IMR-90 (cell line): ENCODE data around the gene SLC12A8. TPM values are rescaled to one million over a fixed set of nuclear protein-coding genes. Genes with fewer than 3 reads are reported as not detected.

Experiments
- ATAC-seq: fragments of 200-7000 bp; cut with Tn5 transposase; 2 replicates; pipeline ENCODE4 v1.9.1; 2020; ENCODE audit warnings: low read depth, mild to moderate bottlenecking, moderate library complexity
- BruUV-seq: library from RNA; stranded (reverse); fragments of 400-500 nt; replicated peaks from 2 replicates; lab custom pipeline; 2021; lab: Mats Ljungman, UMichigan
- CTCF ChIA-PET: fragments of 300-600 bp; formaldehyde crosslinking; extraction: SDS; loops from one replicate; lab custom pipeline; 2021; ENCODE audit warnings: antibody characterized with exemption; lab: Yijun Ruan, JAX
- POLR2A ChIA-PET: fragments of 300-600 bp; sonication (Branson Sonifier 250); formaldehyde crosslinking; loops from one replicate; lab custom pipeline; 2022; ENCODE audit warnings: antibody characterized with exemption; ENCODE audit not compliant: unreplicated experiment; lab: Charles Lee
- DNase-seq: peaks from one replicate; pipeline ENCODE4 v3.0.0; 2013
- H2AFZ ChIP-seq: replicated peaks from 2 replicates; pipeline ENCODE3; 2013; ENCODE audit warnings: low read length, mild to moderate bottlenecking; ENCODE audit not compliant: poor library complexity
- H2AK5ac ChIP-seq: 2 replicates; pipeline ENCODE4 v1.6.1; 2013; ENCODE audit warnings: low read depth, low read length, inconsistent platforms
- H2AK9ac ChIP-seq: replicated peaks from 2 replicates; pipeline ENCODE3; 2013; ENCODE audit warnings: mild to moderate bottlenecking, low read depth, low read length, moderate library complexity; ENCODE audit not compliant: poor library complexity
- H2BK120ac ChIP-seq: 2 replicates; pipeline ENCODE4 v1.6.1; 2013; ENCODE audit warnings: low read depth, low read length, inconsistent platforms
- H2BK15ac ChIP-seq: 3 replicates; pipeline ENCODE4 v1.6.1; 2013; ENCODE audit warnings: low read depth, low read length, inconsistent platforms
- H2BK20ac ChIP-seq: 2 replicates; pipeline ENCODE4 v1.6.1; 2013; ENCODE audit warnings: low read depth, mild to moderate bottlenecking, inconsistent platforms, low read length, moderate library complexity
- H2BK5ac ChIP-seq: 2 replicates; pipeline ENCODE4 v1.6.1; 2013; ENCODE audit warnings: mild to moderate bottlenecking, low read depth, low read length, inconsistent platforms; ENCODE audit not compliant: poor library complexity, severe bottlenecking
- H3K14ac ChIP-seq: replicated peaks from 2 replicates; pipeline ENCODE4 v1.6.1; 2013; ENCODE audit warnings: low read depth, low read length, inconsistent platforms
- H3K18ac ChIP-seq: 2 replicates; pipeline ENCODE4 v1.6.1; 2013; ENCODE audit warnings: low read depth, low read length, control low read depth
- H3K23ac ChIP-seq: 2 replicates; pipeline ENCODE4 v1.6.1; 2013; ENCODE audit warnings: low read depth, low read length, inconsistent platforms
- H3K27ac ChIP-seq: 2 replicates; pipeline ENCODE4 v1.5.1; 2013; ENCODE audit warnings: mild to moderate bottlenecking, control low read depth, low read length; ENCODE audit not compliant: insufficient read depth
- H3K27me3 ChIP-seq: 2 replicates; pipeline ENCODE4 v1.6.1; 2013; ENCODE audit warnings: low read length; ENCODE audit not compliant: control insufficient read depth, insufficient read depth
- H3K36me3 ChIP-seq: 2 replicates; pipeline ENCODE4 v1.6.1; 2013; ENCODE audit warnings: low read length, mixed read lengths; ENCODE audit not compliant: control insufficient read depth, insufficient read depth
- H3K4ac ChIP-seq: 2 replicates; pipeline ENCODE4 v1.6.1; 2013; ENCODE audit warnings: low read depth, low read length, inconsistent platforms
- H3K4me1 ChIP-seq: 2 replicates; pipeline ENCODE4 v1.6.1; 2013; ENCODE audit warnings: low read length, mixed read lengths; ENCODE audit not compliant: control insufficient read depth, insufficient read depth
- H3K4me2 ChIP-seq: 2 replicates; pipeline ENCODE4 v1.6.1; 2013; ENCODE audit warnings: low read depth, mild to moderate bottlenecking, control low read depth, low read length, moderate library complexity
- H3K4me3 ChIP-seq: 2 replicates; pipeline ENCODE4 v1.5.1; 2013; ENCODE audit warnings: low read depth, mild to moderate bottlenecking, control low read depth, low read length, moderate library complexity; ENCODE audit not compliant: insufficient read depth
- H3K56ac ChIP-seq: 2 replicates; pipeline ENCODE4 v1.6.1; 2013; ENCODE audit warnings: low read length, inconsistent platforms; ENCODE audit not compliant: insufficient read depth; ENCODE audit errors: extremely low read depth
- H3K79me1 ChIP-seq, 2 experiments: 2 replicates each; pipeline ENCODE4 v1.6.1; 2013; ENCODE audit warnings: low read length in 2 of 2, inconsistent platforms in 1 of 2, low read depth in 1 of 2
- H3K9ac ChIP-seq: 2 replicates; pipeline ENCODE4 v1.6.1; 2013; ENCODE audit warnings: low read depth, low read length, control low read depth
- H3K9me1 ChIP-seq: 2 replicates; pipeline ENCODE4 v1.6.1; 2013; ENCODE audit warnings: low read length, inconsistent platforms; ENCODE audit not compliant: insufficient read depth
- H3K9me3 ChIP-seq: 2 replicates; pipeline ENCODE4 v1.6.1; 2013; ENCODE audit warnings: low read length; ENCODE audit not compliant: control insufficient read depth, insufficient read depth
- H4K20me1 ChIP-seq: 2 replicates; pipeline ENCODE4 v1.6.1; 2013; ENCODE audit warnings: low read length, inconsistent platforms; ENCODE audit not compliant: insufficient read depth
- H4K5ac ChIP-seq: 2 replicates; pipeline ENCODE4 v1.6.1; 2013; ENCODE audit warnings: mild to moderate bottlenecking, low read depth, low read length, control low read depth
- H4K8ac ChIP-seq, 2 experiments: 2 replicates each; pipeline ENCODE4 v1.6.1; 2013; ENCODE audit warnings: low read depth in 2 of 2, low read length in 2 of 2, control low read depth in 1 of 2, inconsistent platforms in 1 of 2
- H4K91ac ChIP-seq: 2 replicates; pipeline ENCODE4 v1.6.1; 2013; ENCODE audit warnings: low read depth, low read length, inconsistent platforms; ENCODE audit not compliant: insufficient read depth
- BHLHE40 ChIP-seq: fragments of 150-350 bp; IDR thresholded peaks from 2 replicates; pipeline ENCODE4 v1.6.1; 2016; ENCODE audit warnings: mild to moderate bottlenecking, low read depth, low read length
- CEBPB ChIP-seq: IDR thresholded peaks from 2 replicates; pipeline ENCODE4 v1.6.1; 2012; ENCODE audit warnings: low read depth, low read length, improper control_type of control experiment
- CHD1 ChIP-seq: IDR thresholded peaks from 2 replicates; pipeline ENCODE4 v1.6.1; 2012; ENCODE audit warnings: low read depth, low read length, improper control_type of control experiment
- FOS ChIP-seq: fragments of 150-350 bp; IDR thresholded peaks from 2 replicates; pipeline ENCODE4 v1.6.1; 2016; ENCODE audit warnings: low read depth, low read length
- MAFK ChIP-seq: IDR thresholded peaks from 2 replicates; pipeline ENCODE4 v1.6.1; 2012; ENCODE audit warnings: low read depth, low read length, improper control_type of control experiment
- MAZ ChIP-seq: IDR thresholded peaks from 2 replicates; pipeline ENCODE4 v1.6.1; 2012; ENCODE audit warnings: low read depth, mild to moderate bottlenecking, low read length, improper control_type of control experiment, moderate library complexity, borderline replicate concordance
- MXI1 ChIP-seq: IDR thresholded peaks from 2 replicates; pipeline ENCODE4 v1.6.1; 2012; ENCODE audit warnings: low read depth, mild to moderate bottlenecking, low read length, moderate library complexity, borderline replicate concordance
- NFE2L2 ChIP-seq: fragments of 150-350 bp; IDR thresholded peaks from 2 replicates; pipeline ENCODE4 v1.6.1; 2016; ENCODE audit warnings: low read depth, mild to moderate bottlenecking, low read length
- POLR2A ChIP-seq: IDR thresholded peaks from 2 replicates; pipeline ENCODE4 v1.6.1; 2012; ENCODE audit warnings: mild to moderate bottlenecking, low read depth, low read length
- RAD21 ChIP-seq: IDR thresholded peaks from 2 replicates; pipeline ENCODE4 v1.6.1; 2012; ENCODE audit warnings: low read length, improper control_type of control experiment
- RFX5 ChIP-seq: IDR thresholded peaks from 2 replicates; pipeline ENCODE4 v1.8.0; 2012; ENCODE audit warnings: low read depth, mild to moderate bottlenecking, low read length, moderate library complexity
- SMC3 ChIP-seq: fragments of 150-350 bp; IDR thresholded peaks from 2 replicates; pipeline ENCODE4 v1.6.1; 2016; ENCODE audit warnings: low read depth, mild to moderate bottlenecking, antibody characterized with exemption, low read length, moderate library complexity
- WGBS, 2 experiments: methylation state at CpG; one replicate each; pipeline versions ENCODE4 v1.1.5 to v1.1.7; 2013; ENCODE audit warnings: missing lambda C conversion rate in 2 of 2; ENCODE audit not compliant: insufficient read length in 1 of 2; ENCODE audit errors: extremely low coverage in 2 of 2; 5-methylcytosine and 5-hydroxymethylcytosine counted together
- dilution Hi-C: fragments of 300-500 bp; cut with HindIII; formaldehyde crosslinking; loops from one replicate; pipeline ENCODE4 v1.14.3; 2018; ENCODE audit warnings: low sequenced_read_pairs; ENCODE audit not compliant: unreplicated experiment
- in situ Hi-C: fragments of 300-500 bp; cut with MboI; formaldehyde crosslinking; loops from 3 replicates; pipeline ENCODE4 v1.14.3; 2019; ENCODE audit warnings: low sequenced_read_pairs, inconsistent platforms, mixed read lengths
- intact Hi-C: fragments of 100-400 bp; cut with micrococcal nuclease; formaldehyde crosslinking; loops from 2 replicates; pipeline ENCODE4 v1.10.0; 2022
- polyA plus RNA-seq, 3 experiments: library from polyadenylated mRNA; depleted of rRNA; stranded (reverse); fragments of >200 nt; gene quantifications; 2 replicates each; pipeline ENCODE4 v1.2.3, GENCODE V29; 2012; ENCODE audit warnings: low replicate concordance in 1 of 3
- total RNA-seq: library from RNA; depleted of rRNA; stranded (reverse); fragments of >200 nt; gene quantifications from 2 replicates; pipeline ENCODE4 v1.2.3, GENCODE V29; 2012
- TF ChIP-seq, protein P1 (sequence below): conservative IDR thresholded peaks from 2 replicates; pipeline ENCODE4 v1.5.1; 2012; ENCODE audit warnings: mild to moderate bottlenecking, low read depth, low read length, improper control_type of control experiment
- TF ChIP-seq, protein P2 (sequence below): fragments of 150-350 bp; IDR thresholded peaks from 2 replicates; pipeline ENCODE4 v1.6.1; 2017; ENCODE audit warnings: mild to moderate bottlenecking, antibody characterized with exemption, low read length, low read depth
- TF ChIP-seq, protein P3 (sequence below): fragments of 150-350 bp; IDR thresholded peaks from 2 replicates; pipeline ENCODE4 v1.6.1; 2016; ENCODE audit warnings: low read depth, mild to moderate bottlenecking, low read length, moderate library complexity, borderline replicate concordance

The SLC12A8 gene
- total and polyA plus RNA-seq, 2 of the 4 experiments (the other 2 are of a cell fraction): 2.2 to 4.3 TPM

DNA sequence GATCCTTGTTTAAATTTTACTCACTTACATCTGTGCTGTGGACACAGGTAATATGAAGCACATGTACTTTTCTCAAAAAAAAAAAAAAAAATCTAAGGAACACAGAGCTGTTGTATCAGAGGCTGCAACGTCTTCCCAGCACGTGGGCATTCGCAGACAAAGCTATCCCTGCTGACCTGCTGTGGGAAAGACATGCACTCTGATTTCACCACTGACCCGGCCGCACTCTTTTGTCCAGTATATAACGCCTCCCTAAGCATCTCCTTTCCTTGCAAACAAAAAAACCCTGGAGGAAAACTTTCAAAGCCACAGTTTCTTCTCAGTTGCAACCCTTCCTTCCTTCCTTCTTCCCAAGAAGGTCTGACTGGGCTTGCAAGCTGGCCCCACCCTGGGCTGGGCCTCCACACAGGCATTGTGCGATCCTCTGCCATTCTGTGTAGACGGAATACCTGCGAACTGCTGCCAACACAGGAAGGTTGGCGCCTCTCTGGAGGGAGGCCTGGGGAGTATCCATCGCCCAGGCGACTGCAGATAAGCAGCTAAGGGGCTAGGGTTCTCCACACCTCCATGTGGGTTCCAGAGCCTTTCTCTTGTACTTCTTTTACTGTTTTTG lies 50.8 kb downstream of the SLC12A8 start:
- Histone ChIP-seq H4K20me1 (no peaks in the 10 kb centered on the region), H2AFZ (no peak overlapping the region), H3K18ac (no peak overlapping the region), H4K8ac (no peak overlapping the region), H3K23ac (no peak overlapping the region), H3K27ac (no peak overlapping the region), H2AK9ac (no peak overlapping the region), H3K4ac (no peak overlapping the region), H3K9ac (no peak overlapping the region), H2AK5ac (no peak overlapping the region), H2BK15ac (no peak overlapping the region), H3K4me3 (no peak overlapping the region), H3K4me1 (peaks cover 7% of the 10 kb centered on the region; the same call in 1 of the 2 replicates), H2BK20ac (no peak overlapping the region), H4K5ac (no peak overlapping the region), H3K4me2 (no peak overlapping the region), H3K14ac (no peak overlapping the region), H2BK120ac (0 out of 2 replicates have a peak overlapping the region, but pooled peaks have one; percentile 13), H3K36me3 (no peaks in the 10 kb centered on the region), H3K9me1 (no peaks in the 10 kb centered on the region), H3K79me1 (no peaks in the 10 kb centered on the region), H3K56ac (no peak overlapping the region), H3K9me3 (no peaks in the 10 kb centered on the region), H3K27me3 (no peaks in the 10 kb centered on the region), H2BK5ac (no peak overlapping the region), H4K91ac (no peak overlapping the region)
- 96% methylated on average over 9 of the region's 12 CpGs; no CpG with 5 or more reads in 1 of the 2 experiments for WGBS, 2 experiments
- intact Hi-C loops (no loop called here), dilution Hi-C loops (no loop called here), in situ Hi-C loops (no loop called here)
- no peak for ATAC-seq
- BruUV-seq: no TSS peak
- ChIA-PET CTCF (no interaction called here), POLR2A (no interaction called here)
- no peak for DNase-seq
- no peak for TF ChIP-seq FOS
- TF ChIP-seq, protein P1, sequence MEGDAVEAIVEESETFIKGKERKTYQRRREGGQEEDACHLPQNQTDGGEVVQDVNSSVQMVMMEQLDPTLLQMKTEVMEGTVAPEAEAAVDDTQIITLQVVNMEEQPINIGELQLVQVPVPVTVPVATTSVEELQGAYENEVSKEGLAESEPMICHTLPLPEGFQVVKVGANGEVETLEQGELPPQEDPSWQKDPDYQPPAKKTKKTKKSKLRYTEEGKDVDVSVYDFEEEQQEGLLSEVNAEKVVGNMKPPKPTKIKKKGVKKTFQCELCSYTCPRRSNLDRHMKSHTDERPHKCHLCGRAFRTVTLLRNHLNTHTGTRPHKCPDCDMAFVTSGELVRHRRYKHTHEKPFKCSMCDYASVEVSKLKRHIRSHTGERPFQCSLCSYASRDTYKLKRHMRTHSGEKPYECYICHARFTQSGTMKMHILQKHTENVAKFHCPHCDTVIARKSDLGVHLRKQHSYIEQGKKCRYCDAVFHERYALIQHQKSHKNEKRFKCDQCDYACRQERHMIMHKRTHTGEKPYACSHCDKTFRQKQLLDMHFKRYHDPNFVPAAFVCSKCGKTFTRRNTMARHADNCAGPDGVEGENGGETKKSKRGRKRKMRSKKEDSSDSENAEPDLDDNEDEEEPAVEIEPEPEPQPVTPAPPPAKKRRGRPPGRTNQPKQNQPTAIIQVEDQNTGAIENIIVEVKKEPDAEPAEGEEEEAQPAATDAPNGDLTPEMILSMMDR: no peak
- TF ChIP-seq RAD21: no peak
- TF ChIP-seq RFX5: no peak
- TF ChIP-seq NFE2L2: no peak
- no peak for TF ChIP-seq CEBPB
- TF ChIP-seq MXI1: no peak
- no peak for TF ChIP-seq MAZ
- TF ChIP-seq, protein P2, sequence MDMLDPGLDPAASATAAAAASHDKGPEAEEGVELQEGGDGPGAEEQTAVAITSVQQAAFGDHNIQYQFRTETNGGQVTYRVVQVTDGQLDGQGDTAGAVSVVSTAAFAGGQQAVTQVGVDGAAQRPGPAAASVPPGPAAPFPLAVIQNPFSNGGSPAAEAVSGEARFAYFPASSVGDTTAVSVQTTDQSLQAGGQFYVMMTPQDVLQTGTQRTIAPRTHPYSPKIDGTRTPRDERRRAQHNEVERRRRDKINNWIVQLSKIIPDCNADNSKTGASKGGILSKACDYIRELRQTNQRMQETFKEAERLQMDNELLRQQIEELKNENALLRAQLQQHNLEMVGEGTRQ: no peak
- TF ChIP-seq CHD1: no peak
- TF ChIP-seq SMC3: no peak
- no peak for TF ChIP-seq POLR2A
- TF ChIP-seq, protein P3, sequence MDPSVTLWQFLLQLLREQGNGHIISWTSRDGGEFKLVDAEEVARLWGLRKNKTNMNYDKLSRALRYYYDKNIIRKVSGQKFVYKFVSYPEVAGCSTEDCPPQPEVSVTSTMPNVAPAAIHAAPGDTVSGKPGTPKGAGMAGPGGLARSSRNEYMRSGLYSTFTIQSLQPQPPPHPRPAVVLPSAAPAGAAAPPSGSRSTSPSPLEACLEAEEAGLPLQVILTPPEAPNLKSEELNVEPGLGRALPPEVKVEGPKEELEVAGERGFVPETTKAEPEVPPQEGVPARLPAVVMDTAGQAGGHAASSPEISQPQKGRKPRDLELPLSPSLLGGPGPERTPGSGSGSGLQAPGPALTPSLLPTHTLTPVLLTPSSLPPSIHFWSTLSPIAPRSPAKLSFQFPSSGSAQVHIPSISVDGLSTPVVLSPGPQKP: no peak
- TF ChIP-seq BHLHE40: no peak
- no peak for TF ChIP-seq MAFK
